LNCAP (cell line): ENCODE measurements around the gene CDV3.

Source experiments
- TF ChIP-seq, protein P1 (sequence below): fragments of 450-650 bp; IDR thresholded peaks from 2 replicates; pipeline ENCODE4 v1.5.1; 2017; ENCODE audit warnings: mild to moderate bottlenecking

CDV3 gene

DNA sequence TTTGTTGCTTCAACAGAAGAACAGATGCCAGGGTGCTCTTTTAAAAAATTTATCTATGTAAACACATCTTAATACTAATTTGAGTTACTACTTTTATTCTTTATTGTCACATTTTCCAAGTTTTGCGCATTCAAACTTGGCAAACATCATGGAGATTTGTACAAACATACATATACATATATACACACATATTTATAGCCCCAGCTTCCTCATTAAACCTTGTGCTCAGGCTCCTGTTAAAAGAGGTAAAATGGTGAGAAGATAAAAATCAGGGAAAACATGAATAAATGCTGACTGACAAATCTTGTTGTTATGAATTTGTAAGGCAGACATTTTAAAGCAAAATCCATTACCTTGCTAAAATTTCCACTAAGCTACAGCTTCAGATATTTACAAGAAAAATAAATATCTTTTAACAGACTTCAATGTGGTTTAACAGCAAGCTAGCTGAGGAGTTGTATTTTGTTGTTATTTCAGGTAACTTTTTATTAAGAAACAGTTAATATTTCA is 27.1 kb downstream of the CDV3 start:
- TF ChIP-seq, protein P1, sequence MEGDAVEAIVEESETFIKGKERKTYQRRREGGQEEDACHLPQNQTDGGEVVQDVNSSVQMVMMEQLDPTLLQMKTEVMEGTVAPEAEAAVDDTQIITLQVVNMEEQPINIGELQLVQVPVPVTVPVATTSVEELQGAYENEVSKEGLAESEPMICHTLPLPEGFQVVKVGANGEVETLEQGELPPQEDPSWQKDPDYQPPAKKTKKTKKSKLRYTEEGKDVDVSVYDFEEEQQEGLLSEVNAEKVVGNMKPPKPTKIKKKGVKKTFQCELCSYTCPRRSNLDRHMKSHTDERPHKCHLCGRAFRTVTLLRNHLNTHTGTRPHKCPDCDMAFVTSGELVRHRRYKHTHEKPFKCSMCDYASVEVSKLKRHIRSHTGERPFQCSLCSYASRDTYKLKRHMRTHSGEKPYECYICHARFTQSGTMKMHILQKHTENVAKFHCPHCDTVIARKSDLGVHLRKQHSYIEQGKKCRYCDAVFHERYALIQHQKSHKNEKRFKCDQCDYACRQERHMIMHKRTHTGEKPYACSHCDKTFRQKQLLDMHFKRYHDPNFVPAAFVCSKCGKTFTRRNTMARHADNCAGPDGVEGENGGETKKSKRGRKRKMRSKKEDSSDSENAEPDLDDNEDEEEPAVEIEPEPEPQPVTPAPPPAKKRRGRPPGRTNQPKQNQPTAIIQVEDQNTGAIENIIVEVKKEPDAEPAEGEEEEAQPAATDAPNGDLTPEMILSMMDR = no peak

DNA sequence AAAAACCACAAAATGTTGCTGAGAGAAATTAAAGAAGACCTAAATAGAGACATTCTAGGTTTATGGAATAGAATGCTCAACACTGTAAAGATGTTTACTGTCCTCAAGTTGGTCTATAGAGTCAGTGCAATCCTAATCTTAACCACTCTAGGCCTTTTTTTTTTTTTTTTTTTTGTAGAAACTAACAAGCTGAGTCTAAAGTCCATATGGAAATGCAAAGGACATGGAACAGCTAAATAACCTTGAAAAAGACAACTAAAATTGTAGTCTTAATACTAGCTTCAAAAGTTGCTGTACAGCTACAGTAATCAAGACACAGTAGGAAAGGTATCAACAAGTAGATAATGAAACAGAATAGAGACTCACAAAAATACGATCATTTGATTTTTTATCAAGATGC is 32.9 kb downstream of the CDV3 start:
- TF ChIP-seq, protein P1 = no peak

DNA sequence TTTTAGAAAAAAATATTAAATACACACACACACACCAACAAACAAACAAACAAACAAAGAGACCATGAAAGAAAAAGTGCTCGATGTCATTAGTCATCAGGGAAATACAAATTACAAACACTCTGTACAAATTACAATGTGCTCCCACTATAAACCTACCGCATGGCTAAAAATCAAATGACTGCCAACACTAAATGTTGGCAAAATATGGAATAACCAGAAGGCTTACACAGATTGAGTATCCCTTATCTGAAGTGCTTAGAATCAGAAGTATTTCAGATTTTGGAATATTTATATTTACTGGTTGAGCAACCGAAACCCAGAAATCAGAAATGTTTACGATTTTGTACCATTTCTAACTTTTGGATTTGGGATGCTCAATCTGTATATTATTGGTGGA is 33.4 kb downstream of the CDV3 start:
- TF ChIP-seq, protein P1 = no peak

DNA sequence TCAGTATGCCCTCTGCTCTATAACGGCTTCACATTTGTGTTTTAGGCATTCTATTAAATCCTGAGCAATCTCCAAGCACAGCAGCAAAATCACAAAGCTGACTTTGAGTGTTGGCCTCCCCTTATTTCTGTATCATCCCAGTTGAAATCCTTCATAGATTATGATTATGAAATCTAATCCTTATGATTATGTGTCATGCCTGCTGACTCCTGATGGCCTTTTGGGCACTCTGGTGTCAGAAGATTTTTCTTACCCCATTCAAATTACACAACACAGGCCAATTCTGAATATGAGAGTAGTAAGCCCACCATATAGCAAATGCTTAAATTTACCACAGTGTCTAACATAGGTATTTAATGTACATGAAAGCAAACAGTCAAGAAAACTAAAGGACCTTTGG is 34.3 kb downstream of the CDV3 start:
- TF ChIP-seq, protein P1 = no peak

DNA sequence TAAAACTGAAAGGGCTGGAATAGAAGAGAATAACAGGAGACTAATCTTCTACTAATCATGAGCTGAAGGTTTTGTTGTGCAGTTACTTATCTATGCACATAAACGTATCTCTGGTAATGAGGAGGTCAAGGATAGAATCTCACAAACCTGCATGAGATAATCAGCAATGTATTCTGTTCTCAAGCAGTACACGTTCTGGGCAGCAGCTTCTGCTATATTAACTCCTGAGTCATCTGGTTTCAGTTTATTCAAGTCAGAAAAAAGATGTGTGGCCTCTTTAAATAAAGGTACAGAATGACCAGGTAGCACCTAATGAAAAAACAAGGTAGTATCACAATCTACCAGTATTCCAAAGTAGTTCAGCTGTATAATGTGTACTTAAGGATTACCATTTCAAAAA is 34.9 kb downstream of the CDV3 start:
- TF ChIP-seq, protein P1 = no peak

DNA sequence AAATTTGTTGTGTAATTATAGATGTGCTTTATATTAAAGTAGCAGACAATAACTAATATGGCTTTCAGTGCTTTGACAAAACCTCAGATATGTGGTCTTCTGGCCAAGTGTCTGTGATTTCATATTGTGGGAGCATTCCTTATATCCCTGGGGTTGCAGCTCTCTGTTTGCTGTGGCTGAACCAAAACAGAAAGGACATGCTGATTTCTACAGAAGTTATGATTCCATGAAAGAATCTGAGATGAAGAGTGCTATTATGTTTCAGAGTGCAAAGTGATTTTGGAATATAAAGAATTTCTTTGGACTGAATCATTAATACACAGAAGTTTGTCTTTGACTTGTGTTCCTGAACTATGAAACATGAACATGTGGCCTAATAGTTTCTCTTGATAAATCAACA is 36.5 kb downstream of the CDV3 start:
- TF ChIP-seq, protein P1 = no peak

DNA sequence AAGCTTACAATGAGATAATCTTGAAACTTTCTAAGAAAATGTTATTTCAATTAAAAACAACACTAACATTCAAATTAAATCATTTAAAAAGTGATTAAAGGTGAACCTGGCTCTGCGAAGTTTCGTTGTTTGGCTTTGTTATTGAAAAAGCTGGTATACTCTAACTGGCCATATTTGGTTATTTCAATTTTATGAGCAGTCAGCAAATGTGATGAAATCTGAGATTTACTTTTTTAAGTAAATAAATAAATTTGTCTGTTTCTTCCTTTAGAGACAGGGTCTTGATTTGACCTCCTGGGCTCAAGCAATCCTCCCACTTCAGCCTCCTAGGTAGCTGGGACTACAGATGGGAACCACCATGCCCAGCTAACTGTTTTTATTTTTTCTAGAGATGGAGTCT is 38.0 kb downstream of the CDV3 start:
- TF ChIP-seq, protein P1 = no peak

DNA sequence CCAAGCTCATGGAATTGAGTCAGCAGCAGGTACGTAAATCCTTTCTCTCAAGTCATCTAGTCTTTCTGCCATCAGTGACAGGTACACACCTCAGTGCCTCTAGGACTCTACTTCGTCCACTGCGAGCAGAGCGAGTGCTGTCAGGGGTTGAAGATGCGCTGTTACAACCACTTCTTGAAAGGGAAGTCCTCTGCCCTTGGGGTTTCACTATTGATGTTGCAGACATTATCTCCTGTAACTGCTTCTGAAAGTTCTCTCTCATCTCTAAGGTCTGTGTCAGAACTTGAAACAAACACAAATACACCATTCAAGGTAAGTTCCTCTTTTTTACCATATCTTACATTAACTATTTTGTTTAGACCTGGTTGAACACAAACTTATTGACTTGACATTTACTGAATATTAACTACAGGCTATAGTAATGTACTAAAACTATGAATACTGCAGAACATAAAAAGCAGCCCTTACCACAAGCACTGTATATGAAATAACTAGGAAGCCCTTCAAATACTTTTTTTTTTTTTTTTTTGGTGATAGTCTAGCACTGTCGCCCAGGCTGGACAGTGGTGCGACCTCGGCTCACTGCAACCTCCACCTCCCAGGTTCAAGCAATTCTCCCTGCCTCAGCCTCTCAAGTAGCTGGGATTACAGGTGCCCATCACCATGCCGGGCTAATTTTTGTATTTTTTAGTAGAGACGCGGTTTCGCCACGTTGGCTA is 46.7 kb downstream of the CDV3 start:
- TF ChIP-seq, protein P1 = no peak
